Loucy (cell line): ENCODE results near the gene KLK6.

ENCODE experiments used
- EZH2phosphoT487 ChIP-seq: fragments of 200-600 bp; IDR thresholded peaks from 2 replicates; pipeline ENCODE4 v1.6.1; 2018; ENCODE audit warnings: antibody characterized with exemption, mild to moderate bottlenecking, moderate library complexity, borderline replicate concordance
- TF ChIP-seq, protein P1 (sequence below): fragments of 200-600 bp; sonication (generic); conservative IDR thresholded peaks from 2 replicates; pipeline ENCODE4 v1.5.1; 2014; ENCODE audit warnings: mild to moderate bottlenecking, antibody characterized with exemption, low read length

DNA sequence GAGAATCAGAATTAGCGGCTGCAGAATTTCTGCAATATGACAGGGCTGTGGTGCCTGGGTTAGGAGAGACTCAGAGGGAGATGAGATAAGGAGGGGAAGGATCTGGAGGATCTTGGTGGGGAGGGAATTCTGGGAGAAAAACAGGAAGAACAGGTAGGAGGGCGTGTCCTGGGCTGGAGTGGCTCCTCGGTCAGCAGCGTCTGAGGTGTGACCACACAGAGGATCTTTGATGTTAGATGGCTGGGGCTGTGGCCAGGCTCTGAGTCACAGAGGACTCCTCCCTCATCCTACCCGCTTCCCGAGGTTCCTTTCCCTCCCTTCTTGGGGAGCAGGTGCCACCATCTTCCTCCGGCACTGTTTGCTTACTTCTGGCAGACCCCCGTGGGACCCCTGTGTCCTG, 6.4 kb upstream of the KLK6 start:
- TF ChIP-seq, protein P1, sequence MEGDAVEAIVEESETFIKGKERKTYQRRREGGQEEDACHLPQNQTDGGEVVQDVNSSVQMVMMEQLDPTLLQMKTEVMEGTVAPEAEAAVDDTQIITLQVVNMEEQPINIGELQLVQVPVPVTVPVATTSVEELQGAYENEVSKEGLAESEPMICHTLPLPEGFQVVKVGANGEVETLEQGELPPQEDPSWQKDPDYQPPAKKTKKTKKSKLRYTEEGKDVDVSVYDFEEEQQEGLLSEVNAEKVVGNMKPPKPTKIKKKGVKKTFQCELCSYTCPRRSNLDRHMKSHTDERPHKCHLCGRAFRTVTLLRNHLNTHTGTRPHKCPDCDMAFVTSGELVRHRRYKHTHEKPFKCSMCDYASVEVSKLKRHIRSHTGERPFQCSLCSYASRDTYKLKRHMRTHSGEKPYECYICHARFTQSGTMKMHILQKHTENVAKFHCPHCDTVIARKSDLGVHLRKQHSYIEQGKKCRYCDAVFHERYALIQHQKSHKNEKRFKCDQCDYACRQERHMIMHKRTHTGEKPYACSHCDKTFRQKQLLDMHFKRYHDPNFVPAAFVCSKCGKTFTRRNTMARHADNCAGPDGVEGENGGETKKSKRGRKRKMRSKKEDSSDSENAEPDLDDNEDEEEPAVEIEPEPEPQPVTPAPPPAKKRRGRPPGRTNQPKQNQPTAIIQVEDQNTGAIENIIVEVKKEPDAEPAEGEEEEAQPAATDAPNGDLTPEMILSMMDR, result no peak
- TF ChIP-seq EZH2phosphoT487, result no peak
